ENCODE results near the gene DRD2. TPM values are rescaled to one million over a fixed set of nuclear protein-coding genes. Genes with fewer than 3 reads are reported as not detected.

The DRD2 gene
- total RNA-seq, 1 donor from 2014 or later: 289 TPM

DNA sequence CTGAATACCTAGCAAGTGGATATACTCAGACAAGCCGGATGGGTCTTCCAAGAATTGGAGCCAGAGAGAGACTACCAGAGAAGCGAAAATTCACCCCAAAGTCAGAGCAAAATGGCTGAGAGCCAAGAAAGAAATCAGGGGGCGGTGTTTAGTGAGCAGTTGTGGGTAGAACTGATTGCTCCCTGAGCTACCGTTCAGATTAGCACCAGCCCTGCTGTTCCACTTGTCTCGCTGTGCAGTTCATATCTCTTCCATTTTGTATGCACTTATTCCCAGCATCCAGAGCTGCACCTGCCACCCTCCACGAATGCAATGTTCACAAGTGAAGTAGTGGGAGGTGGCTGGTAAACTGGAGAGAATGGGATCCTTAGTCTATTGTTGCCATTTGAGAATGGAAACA, 25.5 kb downstream of the DRD2 start:
- no peak overlapping the region for H3K27ac Mint-ChIP-seq (ENCODE audit: unreplicated experiment)
- no peak for DNase-seq
- no peak overlapping the region for H3K4me3 Mint-ChIP-seq (ENCODE audit: unreplicated experiment)
- no peak for TF ChIP-seq CTCF (IDR thresholded peaks at IDR 0.05; ENCODE audit: partially characterized antibody, unreplicated experiment)
- peaks cover 65% of the 10 kb centered on the region for H3K4me1 Mint-ChIP-seq (ENCODE audit: low read depth, unreplicated experiment)
- no peaks in the 10 kb centered on the region for H3K36me3 Mint-ChIP-seq (ENCODE audit: unreplicated experiment)
- peaks cover 16% of the 10 kb centered on the region for H3K9me3 Mint-ChIP-seq (ENCODE audit: unreplicated experiment)
- H3K27me3 Mint-ChIP-seq (ENCODE audit: unreplicated experiment): peaks cover 4% of the 10 kb centered on the region

GRCh38 chr11:113448316-113448677, 26.9 kb downstream of the DRD2 start:
- Mint-ChIP-seq H3K4me3 (ENCODE audit: unreplicated experiment) (no peak overlapping the region), H3K27ac (ENCODE audit: unreplicated experiment) (peak overlapping the region; percentile 87), H3K9me3 (ENCODE audit: unreplicated experiment) (peaks cover 18% of the 10 kb centered on the region), H3K27me3 (ENCODE audit: unreplicated experiment) (peaks cover 6% of the 10 kb centered on the region), H3K4me1 (ENCODE audit: low read depth, unreplicated experiment) (peaks cover 68% of the 10 kb centered on the region), H3K36me3 (ENCODE audit: unreplicated experiment) (no peaks in the 10 kb centered on the region)
- no peak for TF ChIP-seq CTCF (IDR thresholded peaks at IDR 0.05; ENCODE audit: partially characterized antibody, unreplicated experiment)
- no peak for DNase-seq

DNA sequence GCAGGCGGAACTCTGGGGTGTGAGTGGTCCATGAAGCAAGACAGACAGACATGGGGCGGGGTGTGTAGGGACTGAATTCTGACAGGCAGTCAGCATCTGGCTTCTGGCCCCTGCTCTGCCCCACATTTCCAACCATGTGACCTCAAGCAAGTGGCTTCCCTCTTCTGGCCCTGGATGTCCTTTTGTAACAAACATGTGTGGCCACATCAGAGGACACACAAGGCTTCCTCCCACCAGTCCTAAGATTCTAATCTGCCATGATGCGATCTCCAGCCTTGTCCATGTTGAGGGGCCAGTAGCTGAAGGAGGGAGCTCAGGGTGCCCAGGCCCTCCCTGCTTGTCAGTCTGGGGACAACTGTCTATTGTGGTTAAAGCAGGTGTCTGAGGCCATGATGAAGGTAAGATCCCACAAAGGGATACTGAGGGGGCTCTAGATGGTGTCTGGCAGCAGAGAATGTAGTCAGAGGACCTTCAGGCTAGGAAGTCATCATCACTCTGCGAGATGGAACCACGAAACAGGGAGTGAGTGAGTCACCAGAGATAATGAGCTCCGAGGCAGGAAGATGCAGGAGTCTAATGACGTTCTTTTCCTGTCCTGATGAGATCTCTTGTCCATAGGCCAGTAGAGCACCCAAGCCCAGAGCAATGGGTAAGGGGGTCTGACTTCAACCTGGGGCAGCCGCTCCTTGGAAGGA, 27.4 kb downstream of the DRD2 start:
- no peak for TF ChIP-seq CTCF (IDR thresholded peaks at IDR 0.05; ENCODE audit: partially characterized antibody, unreplicated experiment)
- H3K4me1 Mint-ChIP-seq (ENCODE audit: low read depth, unreplicated experiment): peaks cover 70% of the 10 kb centered on the region
- peaks cover 6% of the 10 kb centered on the region for H3K27me3 Mint-ChIP-seq (ENCODE audit: unreplicated experiment)
- H3K9me3 Mint-ChIP-seq (ENCODE audit: unreplicated experiment): peaks cover 18% of the 10 kb centered on the region
- peak overlapping the region; percentile 87 for H3K27ac Mint-ChIP-seq (ENCODE audit: unreplicated experiment)
- H3K36me3 Mint-ChIP-seq (ENCODE audit: unreplicated experiment): no peaks in the 10 kb centered on the region
- DNase-seq: no peak
- peak overlapping the region; percentile 66 for H3K4me3 Mint-ChIP-seq (ENCODE audit: unreplicated experiment)

DNA sequence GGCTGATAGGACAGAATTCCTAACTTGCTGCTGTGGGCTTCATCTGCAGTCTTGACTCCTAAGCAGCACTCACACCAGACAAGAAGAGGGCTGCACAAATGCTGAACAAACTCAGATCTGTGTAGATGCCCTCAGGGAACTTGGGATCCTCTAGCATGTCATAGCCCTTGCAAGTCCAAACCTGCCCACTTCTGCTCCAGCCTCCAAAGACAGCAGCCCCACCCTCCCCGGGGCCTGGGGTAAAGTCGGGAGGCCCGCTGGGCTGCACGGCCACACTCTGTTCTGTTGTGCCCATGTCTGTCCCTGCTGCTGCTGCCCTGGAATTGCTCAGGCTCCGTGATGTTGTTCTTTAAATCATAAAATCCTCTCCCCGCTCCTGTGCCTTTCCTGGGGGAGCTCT, 28.3 kb downstream of the DRD2 start:
- Mint-ChIP-seq H3K4me1 (ENCODE audit: low read depth, unreplicated experiment) (peaks cover 77% of the 10 kb centered on the region), H3K9me3 (ENCODE audit: unreplicated experiment) (peaks cover 16% of the 10 kb centered on the region), H3K4me3 (ENCODE audit: unreplicated experiment) (peak overlapping the region; percentile 66), H3K27me3 (ENCODE audit: unreplicated experiment) (peaks cover 6% of the 10 kb centered on the region), H3K27ac (ENCODE audit: unreplicated experiment) (peak overlapping the region; percentile 87), H3K36me3 (ENCODE audit: unreplicated experiment) (no peaks in the 10 kb centered on the region)
- no peak for TF ChIP-seq CTCF (IDR thresholded peaks at IDR 0.05; ENCODE audit: partially characterized antibody, unreplicated experiment)
- DNase-seq: peak; percentile 57

- H3K27me3 Mint-ChIP-seq (ENCODE audit: unreplicated experiment): peaks cover 6% of the 10 kb centered on the region
- no peaks in the 10 kb centered on the region for H3K36me3 Mint-ChIP-seq (ENCODE audit: unreplicated experiment)
- H3K9me3 Mint-ChIP-seq (ENCODE audit: unreplicated experiment): peaks cover 18% of the 10 kb centered on the region
- H3K4me3 Mint-ChIP-seq (ENCODE audit: unreplicated experiment): no peak overlapping the region
- peaks cover 77% of the 10 kb centered on the region for H3K4me1 Mint-ChIP-seq (ENCODE audit: low read depth, unreplicated experiment)
- TF ChIP-seq CTCF (IDR thresholded peaks at IDR 0.05; ENCODE audit: partially characterized antibody, unreplicated experiment): no peak
- DNase-seq: no peak
- H3K27ac Mint-ChIP-seq (ENCODE audit: unreplicated experiment): peak overlapping the region; percentile 87
Measured at GRCh38 chr11:113446112-113446511, 29.1 kb downstream of the DRD2 start.

All from glutamatergic neuron (in vitro differentiated cells).